Smooth muscle cell (in vitro differentiated cells): Measurements from ENCODE around the gene GYS1. TPM values are rescaled to one million over a fixed set of nuclear protein-coding genes. Genes with fewer than 3 reads are reported as not detected.
"Not testable (repeated sequence)": the region's sequence is repeated elsewhere in the genome, so short reads cannot be mapped to it uniquely, and the experiment has no call there.

ENCODE experiments used
- DNase-seq: peaks from one replicate; lab custom pipeline; 2025; ENCODE audit not compliant: unreplicated experiment; lab: John Stamatoyannopoulos, UW
- H2AFZ ChIP-seq: fragments of 200-600 bp; sonication (generic); 2 replicates; pipeline ENCODE4 v1.6.0; 2016; ENCODE audit warnings: antibody characterized with exemption, low read depth, mild to moderate bottlenecking
- H3F3A ChIP-seq: fragments of 200-600 bp; sonication (generic); 2 replicates; pipeline ENCODE4 v1.6.0; 2017; ENCODE audit warnings: antibody characterized with exemption, low read depth
- H3K27ac ChIP-seq: fragments of 200-600 bp; sonication (generic); 2 replicates; pipeline ENCODE4 v1.5.1; 2016; ENCODE audit warnings: low read depth, mild to moderate bottlenecking
- H3K27me3 ChIP-seq: fragments of 200-600 bp; sonication (generic); 2 replicates; pipeline ENCODE4 v1.6.1; 2016; ENCODE audit warnings: low read depth, mild to moderate bottlenecking
- H3K36me3 ChIP-seq: fragments of 200-600 bp; sonication (generic); 2 replicates; pipeline ENCODE4 v1.5.1; 2016; ENCODE audit warnings: low read depth
- H3K4me1 ChIP-seq: fragments of 200-600 bp; sonication (generic); 2 replicates; pipeline ENCODE4 v1.5.1; 2016; ENCODE audit warnings: low read depth
- H3K4me2 ChIP-seq: fragments of 200-600 bp; sonication (generic); 2 replicates; pipeline ENCODE4 v1.6.0; 2016; ENCODE audit warnings: mild to moderate bottlenecking
- H3K4me3 ChIP-seq: fragments of 200-600 bp; sonication (generic); 2 replicates; pipeline ENCODE4 v1.5.1; 2016; ENCODE audit warnings: mild to moderate bottlenecking
- H3K79me2 ChIP-seq: fragments of 200-600 bp; sonication (generic); 2 replicates; pipeline ENCODE4 v1.6.0; 2016; ENCODE audit warnings: low read depth, mild to moderate bottlenecking
- H3K9ac ChIP-seq: fragments of 200-600 bp; sonication (generic); 2 replicates; pipeline ENCODE4 v1.6.0; 2016; ENCODE audit warnings: low read depth
- H3K9me3 ChIP-seq: fragments of 200-600 bp; sonication (generic); replicated peaks from 2 replicates; pipeline ENCODE4 v1.5.1; 2016; ENCODE audit warnings: low read depth
- H4K20me1 ChIP-seq: fragments of 200-600 bp; sonication (generic); 2 replicates; pipeline ENCODE4 v1.6.0; 2016; ENCODE audit warnings: low read depth
- WGBS: methylation state at CpG from one replicate; pipeline ENCODE4 v1.1.7; 2016; ENCODE audit warnings: low lambda C conversion rate; 5-methylcytosine and 5-hydroxymethylcytosine counted together
- polyA plus RNA-seq: library from polyadenylated mRNA; unstranded; fragments of >200 nt; fragmentation: Nextera tagmentation; extraction: Ambion mirVana; gene quantifications from 2 replicates; pipeline ENCODE4 v1.2.1, GENCODE V29; 2016
- total RNA-seq: library from RNA; depleted of rRNA; stranded (reverse); fragments of >200 nt; gene quantifications from 2 replicates; pipeline ENCODE4 v1.2.3, GENCODE V29; 2014
- TF ChIP-seq, protein P1 (sequence below): fragments of 200-600 bp; sonication (generic); IDR thresholded peaks from 2 replicates; pipeline ENCODE4 v1.5.1; 2017; ENCODE audit warnings: borderline replicate concordance, mild to moderate bottlenecking, antibody characterized with exemption; ENCODE audit not compliant: insufficient read depth, poor library complexity, severe bottlenecking

Gene GYS1
- total and polyA plus RNA-seq, 2 experiments from 2014 or later: 58.1 to 82.6 TPM

DNA sequence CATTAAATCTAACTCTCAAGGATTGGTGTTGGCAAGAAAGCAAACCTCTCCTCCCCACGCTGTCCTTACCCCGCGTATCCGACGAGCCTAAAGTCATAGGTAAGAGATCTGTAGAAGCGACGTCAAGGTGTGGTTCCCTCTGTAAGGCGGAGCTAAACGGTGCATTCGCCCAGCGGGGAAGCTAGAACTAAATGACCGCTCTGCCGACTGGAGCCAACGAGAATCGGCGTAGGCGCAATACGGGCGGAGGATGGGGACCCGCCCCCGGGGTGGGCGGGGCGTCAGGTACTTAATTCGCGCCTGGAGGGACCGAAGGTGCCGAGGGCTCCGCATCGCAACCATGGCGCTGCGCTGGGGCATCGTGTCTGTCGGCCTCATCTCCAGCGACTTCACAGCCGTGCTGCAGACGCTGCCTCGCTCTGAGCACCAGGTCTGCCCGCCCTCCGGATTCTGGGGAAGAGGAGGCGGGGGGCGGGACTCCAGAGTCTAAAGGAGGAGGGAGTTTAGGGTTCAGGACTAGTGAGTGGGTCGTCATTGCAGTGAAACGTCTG lies 59.7 kb downstream of the GYS1 start, which contains the start of gene DHDH:
DHDH (plus strand) TSS at position 318 of the 551 bp plus-strand sequence; CDS start at position 341, 23 bp downstream.
- H3K4me3 ChIP-seq: peak within 1 kb of the TSS; percentile 56
- H3K36me3 ChIP-seq: no peaks in the 10 kb centered on the region
- TF ChIP-seq, protein P1, sequence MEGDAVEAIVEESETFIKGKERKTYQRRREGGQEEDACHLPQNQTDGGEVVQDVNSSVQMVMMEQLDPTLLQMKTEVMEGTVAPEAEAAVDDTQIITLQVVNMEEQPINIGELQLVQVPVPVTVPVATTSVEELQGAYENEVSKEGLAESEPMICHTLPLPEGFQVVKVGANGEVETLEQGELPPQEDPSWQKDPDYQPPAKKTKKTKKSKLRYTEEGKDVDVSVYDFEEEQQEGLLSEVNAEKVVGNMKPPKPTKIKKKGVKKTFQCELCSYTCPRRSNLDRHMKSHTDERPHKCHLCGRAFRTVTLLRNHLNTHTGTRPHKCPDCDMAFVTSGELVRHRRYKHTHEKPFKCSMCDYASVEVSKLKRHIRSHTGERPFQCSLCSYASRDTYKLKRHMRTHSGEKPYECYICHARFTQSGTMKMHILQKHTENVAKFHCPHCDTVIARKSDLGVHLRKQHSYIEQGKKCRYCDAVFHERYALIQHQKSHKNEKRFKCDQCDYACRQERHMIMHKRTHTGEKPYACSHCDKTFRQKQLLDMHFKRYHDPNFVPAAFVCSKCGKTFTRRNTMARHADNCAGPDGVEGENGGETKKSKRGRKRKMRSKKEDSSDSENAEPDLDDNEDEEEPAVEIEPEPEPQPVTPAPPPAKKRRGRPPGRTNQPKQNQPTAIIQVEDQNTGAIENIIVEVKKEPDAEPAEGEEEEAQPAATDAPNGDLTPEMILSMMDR: no peak
- no peaks in the 10 kb centered on the region for H4K20me1 ChIP-seq
- peaks cover 14% of the 10 kb centered on the region for H3K4me1 ChIP-seq
- H3K4me2 ChIP-seq: peak within 1 kb of the TSS; percentile 86
- H3K79me2 ChIP-seq: no peaks in the 10 kb centered on the region
- H2AFZ ChIP-seq: peak within 1 kb of the TSS; percentile 26
- no peak within 1 kb of the TSS for H3K27ac ChIP-seq
- H3K27me3 ChIP-seq: no peaks in the 10 kb centered on the region
- H3F3A ChIP-seq: no peaks in the 10 kb centered on the region
- no peak within 1 kb of the TSS for H3K9ac ChIP-seq
- 1% methylated on average over 42 of the region's 43 CpGs for WGBS
- H3K9me3 ChIP-seq: no peaks in the 10 kb centered on the region
- peak; percentile 33 for DNase-seq

DNA sequence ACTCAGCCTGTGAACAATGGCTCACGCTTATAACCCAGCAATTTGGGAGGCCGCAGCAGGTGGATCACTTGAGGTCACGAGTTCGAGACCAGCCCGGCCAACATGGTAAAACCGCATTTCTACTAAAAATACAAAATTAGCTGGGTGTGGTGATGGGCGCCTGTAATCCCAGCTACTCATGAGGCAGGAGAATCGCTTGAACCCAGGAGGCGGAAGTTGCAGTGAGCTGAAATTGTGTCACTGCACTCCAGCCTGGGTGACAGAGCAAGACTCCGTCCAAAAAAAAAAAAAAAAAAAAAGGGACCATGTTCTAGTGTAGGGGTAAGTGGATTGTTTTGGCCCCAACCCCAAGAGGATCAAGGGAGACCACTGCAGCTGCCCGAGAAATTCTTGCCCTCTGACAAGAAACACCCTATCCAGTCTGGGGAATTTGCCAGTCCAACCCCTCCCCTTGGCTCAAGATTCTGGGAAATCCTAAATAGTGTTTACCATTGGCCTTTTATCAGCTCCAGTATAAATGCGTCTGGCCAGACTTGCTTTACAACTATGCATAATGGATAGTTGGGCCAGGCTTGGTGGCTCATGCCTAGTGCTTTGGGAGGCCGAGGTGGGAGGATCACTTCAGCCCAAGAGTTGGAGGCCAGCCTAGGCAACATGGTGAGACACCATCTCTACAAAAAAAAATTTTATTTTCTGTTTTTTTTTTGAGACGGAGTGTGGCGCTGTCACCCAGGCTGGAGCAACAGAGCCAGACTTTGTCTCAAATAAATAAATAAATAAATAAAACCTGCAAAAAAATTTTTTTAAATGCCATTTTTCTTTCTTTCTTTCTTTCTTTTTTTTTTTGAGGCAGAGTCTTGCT lies 64.7 kb downstream of the GYS1 start:
- H3K27ac ChIP-seq: no peak overlapping the region
- TF ChIP-seq, protein P1: no peak
- H3K36me3 ChIP-seq: no peaks in the 10 kb centered on the region
- no peak overlapping the region for H2AFZ ChIP-seq
- no peak overlapping the region for H3K9ac ChIP-seq
- peaks cover 7% of the 10 kb centered on the region for H3K4me1 ChIP-seq
- H3F3A ChIP-seq: peaks cover 7% of the 10 kb centered on the region
- no peaks in the 10 kb centered on the region for H3K9me3 ChIP-seq
- no peaks in the 10 kb centered on the region for H4K20me1 ChIP-seq
- H3K4me2 ChIP-seq: no peak overlapping the region
- H3K4me3 ChIP-seq: no peak overlapping the region
- 85% methylated on average over 15 of the region's 15 CpGs for WGBS
- no peaks in the 10 kb centered on the region for H3K27me3 ChIP-seq
- no peak for DNase-seq
- H3K79me2 ChIP-seq: no peaks in the 10 kb centered on the region

DNA sequence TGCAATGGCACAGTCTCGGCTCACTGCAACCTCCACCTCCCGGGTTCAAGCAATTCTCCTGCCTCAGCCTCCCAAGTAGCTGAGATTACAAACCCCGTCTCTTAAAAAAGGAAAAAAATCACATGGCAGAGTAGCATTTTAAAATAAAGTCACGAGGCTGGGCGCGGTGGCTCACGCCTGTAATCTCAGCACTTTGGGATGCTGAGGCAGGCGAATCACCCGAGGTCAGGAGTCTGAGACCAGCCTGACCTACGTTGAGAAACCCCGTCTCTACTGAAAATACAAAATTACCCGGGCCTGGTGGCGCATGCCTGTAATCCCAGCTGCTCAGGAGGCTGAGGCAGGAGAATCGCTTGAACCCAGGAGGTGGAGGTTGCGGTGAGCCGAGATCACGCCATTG lies 65.4 kb downstream of the GYS1 start:
- not testable (repeated sequence) for DNase-seq, H3K4me3 ChIP-seq, H3K9me3 ChIP-seq, H3K27ac ChIP-seq, H3K9ac ChIP-seq, H3F3A ChIP-seq, H3K4me2 ChIP-seq, H4K20me1 ChIP-seq, H3K4me1 ChIP-seq, H3K36me3 ChIP-seq, H3K79me2 ChIP-seq, H2AFZ ChIP-seq, H3K27me3 ChIP-seq
- WGBS: 94% methylated on average over 17 of the region's 17 CpGs

DNA sequence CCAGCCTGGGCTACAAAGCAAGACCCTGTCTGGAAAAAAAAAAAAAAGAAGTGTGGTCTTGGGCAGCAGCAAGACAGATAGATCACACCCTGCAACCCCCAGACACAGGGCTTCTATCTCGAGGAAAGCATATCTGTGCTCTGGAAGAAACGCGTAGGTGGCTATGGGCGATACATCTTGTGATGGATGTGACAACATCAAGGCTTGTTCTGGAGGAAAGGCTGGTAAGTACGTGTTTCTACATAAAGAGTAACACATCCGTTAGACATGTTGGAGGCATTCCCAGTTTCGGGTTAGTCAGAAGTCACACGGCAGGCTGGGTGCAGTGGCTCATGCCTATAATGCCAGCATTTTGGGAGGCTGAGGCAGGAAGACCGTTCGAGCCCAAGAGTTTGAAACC lies 66.2 kb downstream of the GYS1 start:
- DNase-seq: no peak
- Histone ChIP-seq H3K9me3 (no peaks in the 10 kb centered on the region), H3K4me1 (no peaks in the 10 kb centered on the region), H3K27ac (peak overlapping the region; percentile 27), H4K20me1 (no peaks in the 10 kb centered on the region), H3F3A (peaks cover 7% of the 10 kb centered on the region), H3K9ac (no peak overlapping the region), H3K4me3 (no peak overlapping the region), H3K79me2 (no peaks in the 10 kb centered on the region), H3K4me2 (peak overlapping the region; percentile 12), H3K27me3 (no peaks in the 10 kb centered on the region), H2AFZ (no peak overlapping the region), H3K36me3 (no peaks in the 10 kb centered on the region)
- 43% methylated on average over 10 of the region's 10 CpGs for WGBS
- TF ChIP-seq, protein P1: no peak

DNA sequence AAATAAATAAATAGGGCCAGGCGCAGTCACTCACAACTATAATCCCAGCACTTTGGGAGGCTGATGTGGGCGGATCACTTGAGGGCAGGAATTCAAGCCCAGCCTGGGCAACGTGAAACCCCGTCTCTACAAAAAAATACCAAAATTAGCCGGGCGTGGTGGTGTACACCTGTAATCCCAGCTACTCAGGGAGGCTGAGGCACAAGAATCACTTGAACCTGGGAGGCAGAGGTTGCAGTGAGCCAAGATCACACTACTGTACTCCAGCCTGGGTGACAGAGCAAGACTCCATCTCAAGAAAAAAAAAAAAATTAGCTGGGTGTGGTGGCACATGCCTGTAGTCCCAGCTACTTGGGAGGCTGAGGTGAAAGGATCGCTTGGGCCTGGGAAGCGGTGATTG lies 67.2 kb downstream of the GYS1 start:
- not testable (repeated sequence) for DNase-seq, H3K27ac ChIP-seq, H3K79me2 ChIP-seq, H3F3A ChIP-seq, H3K4me1 ChIP-seq, H3K9ac ChIP-seq, H2AFZ ChIP-seq, H3K4me3 ChIP-seq, H4K20me1 ChIP-seq, H3K9me3 ChIP-seq, H3K4me2 ChIP-seq, H3K27me3 ChIP-seq, H3K36me3 ChIP-seq
- 81% methylated on average over 8 of the region's 8 CpGs for WGBS
